ENCODE data around the gene SUMO3. TPM values are rescaled to one million over a fixed set of nuclear protein-coding genes. Genes with fewer than 3 reads are reported as not detected.

The SUMO3 gene
- total RNA-seq, 2 experiments from 2014 or later: 86.5 to 89.0 TPM

DNA sequence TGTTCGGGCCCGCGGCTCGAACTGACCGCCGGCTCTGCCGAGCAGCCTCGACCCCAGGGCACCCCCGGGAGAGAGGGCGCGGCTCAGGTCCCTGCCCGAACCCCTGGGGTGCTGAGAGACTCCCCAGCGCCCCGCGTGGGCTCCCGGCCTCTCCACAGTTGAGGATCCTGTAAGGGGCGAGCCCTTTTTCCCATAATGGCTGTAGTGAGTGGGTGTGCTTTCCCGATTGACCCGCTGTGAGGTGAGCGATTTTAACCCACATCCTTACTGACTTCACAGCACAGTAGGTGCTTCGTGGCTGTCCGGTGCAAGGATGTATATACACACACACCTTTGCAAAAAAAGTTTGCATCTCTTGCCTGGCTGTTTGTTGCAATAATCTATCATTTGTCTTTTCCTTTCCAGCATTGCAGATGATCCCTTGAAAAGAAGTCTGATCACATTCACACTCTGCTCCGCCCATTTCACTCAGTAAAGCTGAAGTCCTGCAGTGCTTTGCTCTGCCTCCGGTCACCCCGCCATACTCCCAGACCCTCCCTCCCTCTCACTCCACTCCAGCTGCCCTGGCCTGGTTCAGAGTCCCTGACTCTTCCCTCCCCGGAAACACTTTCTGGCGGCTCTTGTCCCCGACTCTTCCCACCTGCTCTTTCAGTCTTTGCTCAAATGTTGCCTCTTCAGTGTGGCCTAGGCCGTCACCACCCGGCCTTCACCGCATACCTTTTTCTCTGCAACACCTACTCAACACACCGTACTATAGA is 15.3 kb downstream of the SUMO3 start:
- H3K27ac Mint-ChIP-seq: peak overlapping the region; percentile 63
- peaks cover 50% of the 10 kb centered on the region for H3K36me3 Mint-ChIP-seq (ENCODE audit: low read depth)
- no peaks in the 10 kb centered on the region for H3K9me3 Mint-ChIP-seq
- H3K27me3 Mint-ChIP-seq: no peaks in the 10 kb centered on the region
- POLR2A ChIA-PET: interaction anchor here (0.7 to 5.9 kb wide), 12 partner anchors 9 to 720 kb away, joined by 3 to 76 read pairs (median 11); partner anchors contain the start of genes PTTG1IP, SLX9 and SUMO3
- CTCF ChIA-PET: interaction anchor here (1.0 to 6.1 kb wide), 13 partner anchors 9 to 334 kb away, joined by 3 to 84 read pairs (median 7); partner anchors contain the start of genes PTTG1IP and SUMO3
- no peak for DNase-seq
- peaks cover 39% of the 10 kb centered on the region for H3K4me1 Mint-ChIP-seq
- peak overlapping the region; percentile 82 for H3K4me3 Mint-ChIP-seq

DNA sequence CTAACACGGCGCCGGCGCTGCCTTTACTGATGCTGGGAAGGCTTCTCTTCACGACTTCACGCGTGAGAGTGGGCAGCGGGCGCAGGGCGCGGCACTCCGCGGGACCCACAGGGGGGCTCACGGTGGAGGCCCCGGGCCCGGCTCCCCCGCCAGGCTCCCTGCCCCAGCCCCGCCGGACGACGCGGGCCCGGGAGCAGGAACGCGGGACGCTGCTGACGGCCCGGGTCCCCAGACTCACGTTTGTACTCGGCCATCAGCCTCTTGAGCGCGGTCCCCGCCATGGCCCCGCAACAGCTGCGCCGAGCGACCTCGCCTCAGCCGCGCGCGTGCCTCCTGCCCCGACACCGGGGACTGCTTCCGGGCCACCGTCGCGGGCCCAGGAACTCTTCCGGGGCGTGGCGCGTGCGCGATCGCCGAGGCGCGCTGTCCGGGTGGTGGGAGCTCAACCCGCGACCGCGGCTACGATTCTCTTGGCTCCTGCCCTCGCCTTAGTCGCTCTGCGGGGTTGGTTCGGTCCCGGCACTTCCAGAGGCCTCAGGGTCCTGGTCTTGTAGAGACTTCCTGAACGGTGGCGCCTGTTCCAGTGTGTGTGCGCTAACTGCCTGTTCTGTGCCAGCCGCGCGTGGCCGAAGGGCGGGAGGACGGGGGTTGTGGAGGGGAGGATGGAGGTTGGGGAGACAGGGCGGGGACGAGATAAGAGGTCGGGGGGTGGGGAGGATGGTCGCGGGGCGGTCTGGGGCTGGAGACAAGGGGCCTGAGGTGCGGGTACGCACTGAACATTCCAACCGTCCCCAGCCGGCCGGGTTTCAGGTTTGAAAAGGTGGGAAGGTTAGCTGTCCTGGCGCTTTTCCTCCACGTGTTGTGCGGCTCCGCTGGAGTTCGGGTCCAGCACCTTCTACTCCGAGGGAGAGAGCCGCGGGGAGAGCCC is 16.1 kb downstream of the SUMO3 start, which contains the start of gene UBE2G2:
UBE2G2 (minus strand) TSS at position 353 of the 928 bp plus-strand sequence; CDS start at position 281, 72 bp downstream.
- Mint-ChIP-seq H3K4me1 (peaks cover 43% of the 10 kb centered on the region), H3K27me3 (no peaks in the 10 kb centered on the region), H3K4me3 (peak within 1 kb of the TSS; percentile 88), H3K9me3 (no peaks in the 10 kb centered on the region), H3K36me3 (ENCODE audit: low read depth) (peaks cover 47% of the 10 kb centered on the region), H3K27ac (peak within 1 kb of the TSS; percentile 80)
- peak; percentile 87 for DNase-seq
- ChIA-PET POLR2A (interaction anchor here (0.7 to 5.9 kb wide), 18 partner anchors 8 to 719 kb away, joined by 3 to 76 read pairs (median 4); partner anchors contain the start of genes ADARB1, KRTAP12-3, PTTG1IP and SLX9), CTCF (interaction anchor here (0.6 to 6.1 kb wide), 24 partner anchors 7 to 339 kb away, joined by 3 to 84 read pairs (median 4); partner anchors contain the start of genes PTTG1IP and SUMO3)

GRCh38 chr21:44800971-44801467 is 16.8 kb downstream of the SUMO3 start:
- Mint-ChIP-seq H3K27ac (peak overlapping the region; percentile 80), H3K36me3 (ENCODE audit: low read depth) (peaks cover 48% of the 10 kb centered on the region), H3K9me3 (no peaks in the 10 kb centered on the region), H3K4me1 (peaks cover 50% of the 10 kb centered on the region), H3K27me3 (no peaks in the 10 kb centered on the region), H3K4me3 (peak overlapping the region; percentile 88)
- ChIA-PET POLR2A (interaction anchor here (0.9 to 5.9 kb wide), 16 partner anchors 14 to 276 kb away, joined by 3 to 76 read pairs (median 4); partner anchors contain the start of genes ADARB1, KRTAP12-3, PTTG1IP and SLX9), CTCF (interaction anchor here (0.6 to 6.1 kb wide), 30 partner anchors 8 to 485 kb away, joined by 3 to 84 read pairs (median 4); partner anchors contain the start of genes PTTG1IP and SUMO3)
- no peak for DNase-seq

- ChIA-PET POLR2A (interaction anchor here (1.2 to 5.9 kb wide), 7 partner anchors 18 to 274 kb away, joined by 3 to 76 read pairs (median 15); partner anchors contain the start of genes ADARB1, PTTG1IP and SUMO3), CTCF (interaction anchor here (0.6 to 6.1 kb wide), 22 partner anchors 15 to 460 kb away, joined by 3 to 84 read pairs (median 4); partner anchors contain the start of genes ITGB2, PTTG1IP and SUMO3)
- Mint-ChIP-seq H3K36me3 (ENCODE audit: low read depth) (peaks cover 40% of the 10 kb centered on the region), H3K9me3 (no peaks in the 10 kb centered on the region), H3K27ac (no peak overlapping the region), H3K4me1 (peaks cover 50% of the 10 kb centered on the region), H3K27me3 (no peaks in the 10 kb centered on the region), H3K4me3 (peak overlapping the region; percentile 88)
- DNase-seq: peak; percentile 41
These were observed 17.8 kb downstream of the SUMO3 start for GRCh38 chr21:44800103-44800502.

GRCh38 chr21:44799646-44800045 is 18.2 kb downstream of the SUMO3 start:
- no peak overlapping the region for H3K27ac Mint-ChIP-seq
- H3K9me3 Mint-ChIP-seq: no peaks in the 10 kb centered on the region
- peaks cover 35% of the 10 kb centered on the region for H3K36me3 Mint-ChIP-seq (ENCODE audit: low read depth)
- POLR2A ChIA-PET: interaction anchor here (1.3 to 5.9 kb wide), 5 partner anchors 19 to 132 kb away, joined by 3 to 76 read pairs (median 18); partner anchors contain the start of genes PTTG1IP and SUMO3
- CTCF ChIA-PET: interaction anchor here (0.6 to 6.1 kb wide), 14 partner anchors 18 to 459 kb away, joined by 3 to 84 read pairs (median 4); partner anchors contain the start of genes ITGB2, PTTG1IP and SUMO3
- H3K27me3 Mint-ChIP-seq: no peaks in the 10 kb centered on the region
- no peak for DNase-seq
- H3K4me3 Mint-ChIP-seq: peak overlapping the region; percentile 16
- H3K4me1 Mint-ChIP-seq: peaks cover 50% of the 10 kb centered on the region

DNA sequence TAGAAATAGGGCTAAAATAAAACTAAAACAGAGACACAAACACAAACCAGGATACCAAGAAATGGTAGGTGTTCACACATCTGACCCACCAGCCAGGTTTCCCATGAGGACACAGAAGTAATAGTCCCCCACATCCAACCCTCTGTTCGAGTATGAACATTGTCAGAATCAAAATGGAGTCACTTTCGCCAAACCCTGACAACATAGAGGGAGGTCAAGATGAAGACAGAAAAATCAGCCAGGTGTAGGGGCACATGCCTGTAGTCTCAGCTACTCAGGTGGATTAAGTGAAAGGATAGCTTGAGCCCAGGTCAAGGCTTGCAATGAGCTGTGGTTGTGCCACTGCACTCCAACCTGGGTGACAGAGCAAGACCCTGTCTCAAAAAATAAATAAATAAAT is 20.1 kb downstream of the SUMO3 start:
- peaks cover 31% of the 10 kb centered on the region for H3K36me3 Mint-ChIP-seq (ENCODE audit: low read depth)
- CTCF ChIA-PET: interaction anchor here (6.1 kb wide), 1 partner anchor 77 kb away, joined by 84 read pairs; the partner anchor contains the start of gene PTTG1IP
- DNase-seq: no peak
- no peak overlapping the region for H3K27ac Mint-ChIP-seq
- H3K27me3 Mint-ChIP-seq: no peaks in the 10 kb centered on the region
- no peaks in the 10 kb centered on the region for H3K9me3 Mint-ChIP-seq
- no peak overlapping the region for H3K4me3 Mint-ChIP-seq
- POLR2A ChIA-PET: no interaction called here
- peaks cover 57% of the 10 kb centered on the region for H3K4me1 Mint-ChIP-seq

GRCh38 chr21:44795342-44795741 is 22.5 kb downstream of the SUMO3 start:
- Mint-ChIP-seq H3K4me1 (peaks cover 54% of the 10 kb centered on the region), H3K27me3 (no peaks in the 10 kb centered on the region), H3K27ac (no peak overlapping the region), H3K9me3 (no peaks in the 10 kb centered on the region), H3K36me3 (ENCODE audit: low read depth) (peaks cover 44% of the 10 kb centered on the region), H3K4me3 (no peak overlapping the region)
- no peak for DNase-seq
- ChIA-PET POLR2A (no interaction called here), CTCF (interaction anchor here (3.2 kb wide), 1 partner anchor 285 kb away, joined by 51 read pairs; no protein-coding TSS in a partner anchor)

GRCh38 chr21:44793592-44794374 is 24.1 kb downstream of the SUMO3 start:
- Mint-ChIP-seq H3K4me1 (peaks cover 43% of the 10 kb centered on the region), H3K9me3 (no peaks in the 10 kb centered on the region), H3K27ac (peak overlapping the region; percentile 50), H3K4me3 (no peak overlapping the region), H3K27me3 (no peaks in the 10 kb centered on the region), H3K36me3 (ENCODE audit: low read depth) (peaks cover 39% of the 10 kb centered on the region)
- no peak for DNase-seq
- ChIA-PET CTCF (interaction anchor here (0.5 to 3.2 kb wide), 44 partner anchors 8 to 887 kb away, joined by 3 to 51 read pairs (median 4); partner anchors contain the start of genes KRTAP12-3, PTTG1IP and UBE2G2), POLR2A (interaction anchor here (0.6 to 2.1 kb wide), 4 partner anchors 9 to 146 kb away, joined by 3 to 7 read pairs (median 4); partner anchors contain the start of gene SLX9)

DNA sequence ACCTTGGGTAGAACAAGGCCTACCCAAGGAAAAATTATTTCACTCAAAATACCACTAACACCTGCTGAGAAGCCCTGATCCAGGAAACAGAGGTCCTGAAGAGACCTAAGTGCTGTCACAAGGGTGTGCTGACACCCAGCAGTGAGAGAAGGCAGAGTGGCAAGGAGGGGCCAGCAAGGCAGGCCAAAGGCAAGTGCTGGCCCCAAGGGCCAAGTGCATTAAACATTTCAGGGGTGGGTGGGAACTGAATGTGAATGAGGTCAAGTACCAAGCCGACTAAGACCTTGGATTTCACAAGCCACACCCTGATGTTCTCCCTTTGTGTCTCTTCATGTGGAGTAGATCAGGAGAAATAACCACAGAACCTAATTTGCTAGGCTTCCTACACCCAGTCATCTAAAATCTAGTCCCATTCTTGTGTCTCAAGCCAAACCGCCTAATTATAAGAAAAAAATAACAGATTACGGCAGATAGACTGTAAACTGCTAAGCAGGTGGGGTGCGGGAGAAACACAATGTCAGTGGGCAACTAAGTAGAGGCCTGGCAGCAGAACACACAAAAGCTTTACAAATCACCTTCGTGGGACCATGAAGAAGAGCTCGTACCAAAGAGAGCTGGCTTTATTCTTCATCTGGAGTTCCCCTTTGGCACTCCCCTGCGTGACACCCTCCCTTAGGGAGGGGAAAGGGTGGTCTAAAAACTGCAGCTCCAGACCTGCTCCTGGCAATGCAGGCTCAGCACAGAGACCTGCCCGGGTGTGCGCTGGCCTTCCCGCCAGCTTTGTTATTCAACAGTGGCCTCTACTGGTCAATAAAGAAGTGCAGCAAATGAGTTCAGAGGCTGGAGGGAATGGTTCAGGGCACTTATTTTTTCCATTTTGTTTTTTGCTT is 24.9 kb downstream of the SUMO3 start:
- Mint-ChIP-seq H3K27me3 (no peaks in the 10 kb centered on the region), H3K9me3 (no peaks in the 10 kb centered on the region), H3K36me3 (ENCODE audit: low read depth) (peaks cover 32% of the 10 kb centered on the region), H3K4me1 (peaks cover 36% of the 10 kb centered on the region), H3K4me3 (no peak overlapping the region), H3K27ac (peak overlapping the region; percentile 50)
- ChIA-PET POLR2A (interaction anchor here (0.9 to 2.1 kb wide), 3 partner anchors 10 to 147 kb away, joined by 3 to 7 read pairs (median 5); partner anchors contain the start of gene SLX9), CTCF (interaction anchor here (0.5 to 3.2 kb wide), 42 partner anchors 9 to 886 kb away, joined by 3 to 51 read pairs (median 4); partner anchors contain the start of genes KRTAP12-3, PTTG1IP and UBE2G2)
- peak; percentile 59 for DNase-seq

DNA sequence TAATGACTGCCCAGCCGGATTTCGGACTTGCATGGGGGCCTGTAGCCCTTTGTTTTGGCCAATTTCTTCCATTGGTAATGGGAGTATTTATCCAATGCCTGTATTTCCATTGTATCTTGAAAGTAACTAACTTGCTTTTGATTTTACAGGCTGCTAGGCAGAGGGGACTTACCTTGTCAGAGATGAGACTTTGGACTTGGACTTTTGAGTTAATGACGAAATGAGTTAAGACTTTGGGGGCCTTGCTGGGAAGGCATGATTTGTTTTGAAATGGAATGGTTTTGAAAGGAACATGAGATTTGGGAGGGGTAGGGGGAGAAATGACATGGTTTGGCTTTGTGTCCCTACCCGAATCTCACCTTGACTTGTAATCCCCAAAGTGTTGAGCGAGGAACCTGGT is 25.9 kb downstream of the SUMO3 start:
- Mint-ChIP-seq H3K4me1 (peaks cover 34% of the 10 kb centered on the region), H3K4me3 (no peak overlapping the region), H3K27ac (no peak overlapping the region), H3K27me3 (no peaks in the 10 kb centered on the region), H3K9me3 (no peaks in the 10 kb centered on the region), H3K36me3 (ENCODE audit: low read depth) (peaks cover 30% of the 10 kb centered on the region)
- DNase-seq: no peak
- POLR2A ChIA-PET: no interaction called here
- CTCF ChIA-PET: interaction anchor here (1.2 to 1.3 kb wide), 2 partner anchors 281 to 291 kb away, joined by 3 to 7 read pairs; no protein-coding TSS in a partner anchor

Data from activated CD4-positive, alpha-beta memory T cell treated with anti-CD3 and anti-CD28 coated beads, Interleukin-2, amount 10 ng/mL, durations not matched to agents 7 days and 5 days (primary cell).